ENCODE data around the gene MGAT2.
"Not testable (repeated sequence)": the region's sequence is repeated elsewhere in the genome, so short reads cannot be mapped to it uniquely, and the experiment has no call there.

The MGAT2 gene

DNA sequence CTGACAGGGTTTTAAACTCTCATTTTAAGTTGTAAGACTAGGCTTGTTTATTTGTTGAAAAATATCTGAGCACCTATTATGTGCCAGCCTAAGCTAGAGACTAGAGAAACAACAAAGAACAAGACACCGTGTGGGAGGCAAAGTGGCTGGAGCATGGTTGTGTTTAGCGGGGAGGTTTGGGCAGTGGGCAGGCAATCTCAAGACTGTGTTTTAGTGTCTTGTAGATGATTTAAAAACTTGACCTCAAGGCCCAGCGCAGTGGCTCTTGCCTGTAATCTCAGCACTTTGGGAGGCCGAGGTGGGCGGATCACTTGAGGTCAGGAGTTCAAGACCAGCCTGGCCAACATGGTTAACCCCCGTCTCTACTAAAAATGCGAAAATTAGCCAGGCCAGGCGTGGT is 7.9 kb upstream of the MGAT2 start:
- no peak for DNase-seq

DNA sequence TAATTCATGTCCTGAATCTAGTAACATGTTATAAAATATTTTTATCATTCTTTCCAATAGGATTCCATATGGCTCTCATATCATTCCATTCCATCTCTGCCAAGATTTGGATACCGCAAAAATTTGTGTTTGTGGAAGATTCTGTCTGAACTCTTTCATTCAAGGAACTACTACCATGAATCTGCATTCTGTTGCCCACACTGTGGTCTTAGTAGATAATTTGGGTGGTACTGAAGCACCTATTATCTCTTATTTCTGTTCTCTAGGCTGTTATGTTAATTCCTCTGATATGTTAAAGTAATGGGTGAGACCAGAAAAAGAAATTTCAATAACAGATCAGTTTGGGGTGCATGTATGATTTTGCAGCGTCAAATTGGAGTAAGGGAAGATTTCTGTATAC is 6.4 kb upstream of the MGAT2 start:
- no peak for DNase-seq

DNA sequence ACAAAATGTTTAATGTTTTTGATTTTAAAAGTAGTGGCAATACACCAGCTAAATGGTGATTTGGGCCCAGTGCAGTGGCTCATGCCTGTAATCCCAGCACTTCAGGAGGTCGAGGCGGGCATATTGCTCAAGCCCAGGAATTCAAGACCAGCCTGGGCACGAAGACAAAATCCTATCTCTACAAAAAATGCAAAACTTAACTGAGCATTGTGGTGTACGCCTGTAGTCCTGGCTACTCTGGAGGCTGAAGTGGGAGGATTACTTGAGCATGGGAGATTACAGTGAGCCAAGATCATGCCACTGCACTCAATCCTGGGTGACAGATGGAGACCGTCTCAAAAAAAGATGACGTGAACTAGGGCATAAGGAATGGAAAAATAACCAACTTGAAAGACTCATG is 4.8 kb upstream of the MGAT2 start:
- DNase-seq, result no peak

DNA sequence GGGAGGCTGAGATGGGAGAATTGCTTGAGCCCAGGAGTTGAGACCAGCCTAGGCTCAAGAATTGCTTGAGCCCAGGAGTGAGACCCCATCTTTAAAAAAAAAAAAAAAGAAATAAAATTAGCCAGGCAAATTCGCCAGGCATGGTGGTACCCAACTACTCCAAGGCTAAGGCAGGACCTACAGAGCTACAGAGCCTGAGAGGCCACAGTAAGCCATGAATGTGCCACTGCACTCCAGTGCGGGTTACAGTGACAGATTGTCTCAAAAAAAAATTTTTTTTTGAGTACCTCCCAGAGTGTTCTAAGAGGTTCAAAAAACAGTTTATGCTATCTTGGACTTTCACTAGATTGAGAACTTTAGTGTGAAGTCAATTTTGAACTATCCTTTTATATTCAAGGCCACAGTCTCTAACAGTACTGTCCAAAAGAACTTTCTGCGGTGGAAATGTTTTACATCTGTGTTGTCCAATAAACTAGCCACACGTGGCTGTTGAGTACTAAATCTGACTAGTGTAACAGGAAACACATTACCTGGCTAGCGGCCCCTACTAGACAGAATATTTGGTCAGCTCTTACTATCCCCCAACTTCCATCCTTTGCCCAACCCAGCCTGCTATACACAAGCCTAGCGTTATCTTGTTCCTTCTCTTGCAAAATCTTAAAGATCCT is 2.6 kb upstream of the MGAT2 start:
- DNase-seq, result no peak

DNA sequence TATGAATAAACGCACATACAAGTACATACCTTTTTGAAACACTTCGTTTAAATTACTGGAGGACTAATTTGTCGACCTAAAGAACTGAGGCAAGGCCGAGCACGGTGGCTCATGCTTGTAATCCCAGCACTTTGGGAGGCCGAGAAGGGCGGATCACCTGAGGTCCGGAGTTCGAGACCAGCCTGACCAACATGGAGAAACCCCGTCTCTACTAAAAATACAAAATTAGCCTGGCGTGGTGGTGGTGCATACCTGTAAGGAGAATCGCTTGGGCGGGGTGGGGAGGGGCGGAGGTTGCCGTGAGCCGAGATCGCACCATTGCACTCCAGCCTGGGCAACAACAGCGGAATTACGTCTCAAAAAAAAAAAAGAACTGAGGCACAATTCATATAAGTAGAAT is 1.3 kb upstream of the MGAT2 start:
- DNase-seq, result not testable (repeated sequence)

DNA sequence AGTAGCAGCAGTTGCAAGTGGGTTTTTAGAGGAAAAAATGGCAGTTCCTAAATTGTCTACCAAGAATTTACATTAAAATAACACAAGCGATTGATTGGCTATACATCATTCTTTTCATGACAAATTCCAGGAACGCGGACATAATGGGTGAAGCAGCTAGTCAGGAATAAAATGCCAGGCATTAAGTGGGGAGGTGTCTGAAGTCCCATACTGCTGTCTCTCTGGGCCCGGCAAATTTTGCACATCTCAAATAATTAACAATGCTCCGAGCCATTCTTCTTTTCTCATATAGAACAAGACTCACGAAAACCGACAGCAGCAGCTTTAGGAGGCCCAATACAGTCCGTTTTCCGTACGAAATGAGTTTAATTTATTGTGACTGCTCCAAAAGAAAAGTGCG is 869 bp upstream of the MGAT2 start:
- no peak for DNase-seq

DNA sequence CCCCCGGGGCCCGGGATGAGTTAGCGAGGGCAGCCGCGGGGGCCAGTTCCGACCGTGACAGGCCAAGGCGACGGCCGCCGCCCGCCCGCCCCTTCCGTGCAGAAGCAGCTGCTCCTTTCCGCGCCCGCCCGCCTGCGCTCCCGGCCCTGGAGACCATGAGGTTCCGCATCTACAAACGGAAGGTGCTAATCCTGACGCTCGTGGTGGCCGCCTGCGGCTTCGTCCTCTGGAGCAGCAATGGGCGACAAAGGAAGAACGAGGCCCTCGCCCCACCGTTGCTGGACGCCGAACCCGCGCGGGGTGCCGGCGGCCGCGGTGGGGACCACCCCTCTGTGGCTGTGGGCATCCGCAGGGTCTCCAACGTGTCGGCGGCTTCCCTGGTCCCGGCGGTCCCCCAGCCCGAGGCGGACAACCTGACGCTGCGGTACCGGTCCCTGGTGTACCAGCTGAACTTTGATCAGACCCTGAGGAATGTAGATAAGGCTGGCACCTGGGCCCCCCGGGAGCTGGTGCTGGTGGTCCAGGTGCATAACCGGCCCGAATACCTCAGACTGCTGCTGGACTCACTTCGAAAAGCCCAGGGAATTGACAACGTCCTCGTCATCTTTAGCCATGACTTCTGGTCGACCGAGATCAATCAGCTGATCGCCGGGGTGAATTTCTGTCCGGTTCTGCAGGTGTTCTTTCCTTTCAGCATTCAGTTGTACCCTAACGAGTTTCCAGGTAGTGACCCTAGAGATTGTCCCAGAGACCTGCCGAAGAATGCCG is 699 bp downstream of the MGAT2 start:
- DNase-seq, result peak; percentile 73

DNA sequence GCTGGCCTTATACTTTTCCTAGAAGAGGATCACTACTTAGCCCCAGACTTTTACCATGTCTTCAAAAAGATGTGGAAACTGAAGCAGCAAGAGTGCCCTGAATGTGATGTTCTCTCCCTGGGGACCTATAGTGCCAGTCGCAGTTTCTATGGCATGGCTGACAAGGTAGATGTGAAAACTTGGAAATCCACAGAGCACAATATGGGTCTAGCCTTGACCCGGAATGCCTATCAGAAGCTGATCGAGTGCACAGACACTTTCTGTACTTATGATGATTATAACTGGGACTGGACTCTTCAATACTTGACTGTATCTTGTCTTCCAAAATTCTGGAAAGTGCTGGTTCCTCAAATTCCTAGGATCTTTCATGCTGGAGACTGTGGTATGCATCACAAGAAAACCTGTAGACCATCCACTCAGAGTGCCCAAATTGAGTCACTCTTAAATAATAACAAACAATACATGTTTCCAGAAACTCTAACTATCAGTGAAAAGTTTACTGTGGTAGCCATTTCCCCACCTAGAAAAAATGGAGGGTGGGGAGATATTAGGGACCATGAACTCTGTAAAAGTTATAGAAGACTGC is 1.5 kb downstream of the MGAT2 start:
- DNase-seq, result no peak

DNA sequence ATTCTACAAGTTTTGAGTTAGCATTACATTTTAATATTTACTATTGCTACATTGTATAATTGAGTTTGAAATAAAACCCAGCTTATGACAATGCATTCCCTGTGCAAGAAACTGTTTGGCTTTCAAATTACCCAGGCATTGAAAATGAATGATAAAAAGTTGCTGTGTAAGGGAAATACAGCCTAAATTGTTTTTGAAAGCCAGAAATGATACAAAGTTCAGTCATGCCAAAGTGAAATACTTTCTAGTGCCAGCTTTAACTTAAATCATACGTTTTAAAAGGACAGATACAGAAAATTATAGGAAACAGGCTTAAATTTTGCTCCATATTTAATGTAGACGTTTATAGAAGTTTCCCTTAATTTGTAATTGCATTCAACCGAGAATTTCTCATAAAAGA is 2.8 kb downstream of the MGAT2 start:
- DNase-seq, result no peak

DNA sequence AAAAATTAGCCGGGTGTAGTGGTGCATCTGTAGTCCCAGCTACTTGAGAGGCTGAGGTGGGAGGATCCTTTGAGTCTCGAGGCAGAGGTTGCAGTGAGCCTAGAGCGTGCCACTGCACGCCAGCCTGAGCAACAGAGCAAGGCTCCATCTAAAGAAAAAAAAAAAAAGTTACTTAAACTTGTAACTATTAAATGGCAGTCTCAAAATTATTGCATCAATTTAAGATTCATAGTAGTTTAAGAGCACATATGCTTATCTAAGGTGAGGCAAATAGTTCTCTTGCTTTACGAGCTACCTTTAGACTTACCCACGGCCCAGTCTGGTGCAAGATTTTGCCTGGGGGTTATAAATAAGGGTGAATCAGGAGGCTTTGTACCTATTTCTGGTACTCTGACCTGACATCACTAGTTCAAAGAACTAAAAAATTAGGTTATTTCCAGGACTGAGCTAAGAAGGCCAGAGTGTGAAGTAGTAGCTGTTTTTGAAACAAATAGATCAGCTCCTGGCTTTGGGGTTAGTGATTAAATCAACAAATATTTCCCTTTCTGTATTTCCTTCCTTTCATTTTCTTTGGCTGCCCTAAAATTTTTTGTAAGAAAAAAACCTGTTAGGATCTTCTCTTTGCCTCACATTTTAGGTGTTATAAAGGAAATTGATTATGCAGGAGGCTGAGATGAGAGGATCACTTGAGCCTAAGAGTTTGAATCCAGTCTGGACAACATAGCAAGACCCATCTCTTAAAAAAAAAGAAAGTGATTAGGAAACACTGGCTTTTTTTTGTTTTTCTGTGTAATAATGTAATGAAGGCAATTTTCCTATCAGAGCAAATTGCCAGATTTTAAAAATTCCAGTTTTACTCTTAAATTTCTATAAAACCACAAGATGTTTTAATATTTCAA is 3.6 kb downstream of the MGAT2 start:
- no peak for DNase-seq

DNA sequence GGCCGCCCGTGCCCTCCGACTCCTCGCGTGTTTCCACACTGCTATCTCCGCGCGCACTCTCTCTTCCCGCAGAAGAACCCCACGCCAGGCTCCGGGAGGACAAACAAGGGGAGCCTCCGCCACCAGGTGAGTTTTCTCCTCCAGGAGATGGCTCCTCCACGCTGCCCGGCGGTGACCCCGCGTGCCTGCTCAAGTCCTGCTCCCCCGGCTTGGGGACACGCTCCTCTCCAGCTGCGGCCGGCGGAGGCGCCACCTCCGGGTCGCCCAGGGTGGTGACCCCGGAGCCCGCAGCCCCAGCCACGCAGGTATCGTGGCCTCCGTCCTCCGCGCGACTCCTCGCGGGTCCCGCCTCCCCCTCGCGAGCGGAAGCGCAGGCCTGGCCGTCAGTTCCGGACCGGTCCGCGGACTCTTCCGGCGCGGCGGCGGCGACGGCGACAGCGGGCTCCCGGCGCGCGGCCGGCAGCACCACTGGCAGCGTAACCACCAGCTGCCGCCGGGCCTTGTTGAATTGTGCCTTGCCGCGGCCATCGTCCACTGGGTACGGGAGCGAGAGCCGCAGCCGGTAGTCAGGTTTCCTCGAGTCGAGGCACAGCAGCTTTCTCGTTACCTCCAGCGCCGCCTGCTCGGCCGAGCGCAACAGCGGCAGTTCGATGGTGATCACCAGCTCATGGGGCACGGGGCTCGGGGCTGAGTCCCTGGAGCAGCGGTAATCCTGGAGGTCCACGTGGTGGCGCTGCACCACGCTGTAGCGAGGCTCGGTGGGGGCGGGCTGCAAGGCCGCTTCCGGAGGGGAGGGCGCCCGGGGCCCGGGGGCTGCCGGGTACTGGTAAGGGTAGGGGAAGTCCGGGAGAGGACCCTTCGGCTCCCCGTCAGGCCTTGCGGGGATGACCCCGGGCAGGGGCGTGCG is 13.3 kb downstream of the MGAT2 start:
- DNase-seq, result peak; percentile 94

DNA sequence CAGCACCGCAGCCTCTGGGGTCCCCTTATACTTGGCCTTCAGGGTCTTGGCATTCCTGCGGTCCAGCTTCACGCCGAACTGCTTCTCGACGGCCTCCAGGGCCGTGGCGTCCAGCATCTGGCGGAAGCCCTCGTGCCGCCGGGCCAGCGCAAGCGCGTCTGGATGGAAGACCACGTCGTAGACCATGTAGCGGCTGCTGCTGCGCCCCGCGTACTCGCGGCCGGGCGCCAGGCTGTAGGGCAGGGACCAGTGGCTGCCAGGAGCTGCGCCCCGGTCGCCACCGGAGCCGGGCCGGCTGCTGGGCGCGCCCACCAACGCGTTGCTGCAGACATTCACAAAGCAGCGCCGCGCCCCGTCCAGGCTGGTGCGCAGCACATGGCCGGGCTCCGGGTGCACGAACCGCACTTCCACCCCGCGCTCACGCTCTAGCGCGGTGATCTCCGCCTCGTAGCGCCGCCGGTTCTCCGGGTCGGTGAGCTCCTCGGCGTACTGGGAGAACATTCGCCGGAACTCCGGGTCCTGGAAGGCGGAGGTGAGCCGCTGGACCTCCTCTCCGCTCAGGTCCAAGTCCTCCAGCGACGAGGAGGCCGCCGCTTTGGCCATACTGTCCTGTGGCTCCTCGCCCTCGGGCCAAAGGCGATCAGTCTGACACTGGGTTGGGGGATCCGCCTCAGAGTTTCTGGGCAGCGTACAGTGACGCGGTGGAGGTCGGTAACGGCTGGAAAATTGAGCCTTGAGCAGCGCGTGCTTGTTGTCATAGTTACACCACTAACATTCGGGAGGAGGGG is 14.1 kb downstream of the MGAT2 start, which contains the start of gene DNAAF2:
DNAAF2 (minus strand) TSS at position 698 of the 788 bp plus-strand sequence; CDS start at position 603, 95 bp downstream.
- peak; percentile 67 for DNase-seq

DNA sequence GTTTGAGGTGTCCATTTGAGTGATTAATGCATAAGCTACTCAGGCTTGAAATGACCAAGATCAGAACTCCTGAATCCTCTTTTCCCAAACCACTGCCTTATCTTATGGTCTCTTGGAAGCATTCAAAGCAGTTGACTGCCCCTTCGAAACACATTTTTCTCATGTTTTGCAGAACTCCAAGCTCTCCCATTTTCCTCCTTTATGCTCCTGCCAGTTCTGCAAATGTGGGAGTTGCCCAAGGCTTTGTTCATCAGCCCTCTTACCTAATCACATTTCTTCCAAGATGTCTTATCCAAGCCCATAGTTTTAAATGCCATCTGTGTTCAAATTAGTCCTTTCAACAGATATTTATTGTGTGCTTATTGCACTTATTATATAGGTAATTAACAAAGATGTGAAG is 16.3 kb downstream of the MGAT2 start:
- DNase-seq, result no peak

DNA sequence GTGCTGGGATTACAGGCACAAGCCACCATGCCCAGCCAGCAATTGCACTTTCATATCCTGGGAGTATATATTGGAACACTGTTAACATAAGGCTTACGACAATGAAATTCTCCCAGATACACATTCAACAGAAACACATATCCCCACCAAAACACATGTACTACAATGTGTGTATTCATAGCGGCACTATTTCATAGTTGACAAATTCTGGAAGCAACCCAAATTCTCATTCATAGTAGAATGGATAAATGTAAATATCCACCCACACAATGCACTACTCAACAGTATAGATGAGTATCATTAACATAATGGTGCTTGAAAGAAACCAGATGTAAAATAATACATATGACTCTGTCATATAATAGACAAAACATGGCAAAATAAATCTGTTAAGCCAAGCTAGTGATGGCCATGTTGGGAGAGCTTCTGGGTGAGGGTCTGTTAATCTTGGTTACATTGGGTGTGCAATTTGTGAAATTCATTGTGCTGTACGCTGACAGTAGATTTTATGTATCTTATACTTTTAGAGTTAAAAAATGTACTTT is 17.0 kb downstream of the MGAT2 start:
- no peak for DNase-seq

DNA sequence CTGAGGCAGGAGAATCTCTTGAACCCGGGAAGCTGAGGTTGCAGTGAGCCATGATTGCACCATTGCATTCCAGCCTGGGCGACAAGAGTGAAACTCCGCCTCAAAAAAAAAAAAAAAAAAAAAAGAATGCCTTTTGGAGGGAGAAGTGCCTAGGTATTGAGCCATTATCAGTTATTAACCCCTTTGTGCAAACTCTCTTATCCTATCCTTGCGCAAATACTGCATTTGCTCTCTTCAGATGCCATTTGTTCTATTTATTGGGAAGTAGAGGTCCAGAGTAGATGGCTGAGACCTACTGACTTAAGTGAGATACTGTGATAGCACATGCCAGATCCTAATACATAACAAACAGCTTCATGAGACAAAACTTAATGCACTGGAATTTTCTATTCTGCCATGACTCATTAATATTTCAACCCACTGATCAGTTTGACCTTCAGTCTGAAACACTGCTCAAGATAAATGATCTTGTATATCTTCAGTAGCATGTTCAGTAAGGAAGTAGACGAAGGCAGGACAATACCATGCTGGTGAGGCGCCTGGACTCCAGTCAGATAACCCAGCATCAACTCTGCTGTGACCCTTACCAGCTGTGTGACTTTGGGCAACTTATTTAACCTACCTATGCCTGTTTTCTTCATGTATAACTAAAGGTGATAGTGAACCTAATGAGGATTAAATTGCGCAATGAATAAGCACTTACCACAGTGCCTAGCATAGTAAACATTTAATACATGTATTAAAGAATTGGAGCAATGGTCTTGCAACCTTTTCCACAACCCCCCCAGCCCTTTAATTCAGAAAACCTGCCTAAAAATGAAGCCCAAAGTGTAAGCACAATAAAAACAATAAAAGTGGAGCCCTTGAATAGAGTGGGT is 20.2 kb downstream of the MGAT2 start:
- DNase-seq, result no peak

DNA sequence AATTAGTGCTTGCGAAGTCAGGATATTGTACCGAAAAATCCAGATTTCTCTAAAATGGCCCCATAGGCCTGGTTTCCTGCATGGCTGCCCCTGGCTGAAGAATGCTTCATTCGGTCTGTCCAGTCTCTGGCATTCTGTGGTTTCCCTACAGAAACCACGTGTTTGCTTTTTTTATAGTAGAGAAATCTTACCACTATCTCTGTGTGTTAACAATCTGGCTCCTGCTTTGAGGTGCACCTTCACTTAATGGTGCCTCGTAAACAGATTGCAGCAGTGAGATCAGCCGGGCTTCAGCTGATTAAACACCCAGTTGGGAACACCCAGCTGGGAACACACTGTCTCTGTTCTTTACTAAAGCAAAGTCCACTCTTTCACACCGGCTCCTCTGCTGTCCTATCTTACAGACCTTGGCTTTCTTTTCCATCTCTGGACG is 21.1 kb downstream of the MGAT2 start:
- DNase-seq, result no peak

DNA sequence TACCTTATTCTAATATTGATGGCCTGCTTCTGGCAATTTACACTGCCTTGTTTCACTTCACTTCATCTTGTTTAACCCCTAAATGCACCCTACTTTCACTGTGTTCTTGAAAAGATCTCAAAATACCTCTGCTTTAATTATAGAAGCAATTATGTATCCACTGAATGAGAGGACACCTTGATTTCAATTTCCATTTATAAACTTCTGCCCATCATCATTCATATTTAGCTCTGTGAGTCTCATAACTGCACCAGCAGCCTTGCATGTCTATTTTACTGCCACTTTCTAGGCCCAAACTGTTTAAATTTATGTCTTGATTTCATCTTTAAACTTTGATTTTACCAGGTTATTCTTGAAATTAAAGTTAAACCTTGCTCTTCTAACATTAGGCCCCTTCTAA is 21.6 kb downstream of the MGAT2 start:
- no peak for DNase-seq

DNA sequence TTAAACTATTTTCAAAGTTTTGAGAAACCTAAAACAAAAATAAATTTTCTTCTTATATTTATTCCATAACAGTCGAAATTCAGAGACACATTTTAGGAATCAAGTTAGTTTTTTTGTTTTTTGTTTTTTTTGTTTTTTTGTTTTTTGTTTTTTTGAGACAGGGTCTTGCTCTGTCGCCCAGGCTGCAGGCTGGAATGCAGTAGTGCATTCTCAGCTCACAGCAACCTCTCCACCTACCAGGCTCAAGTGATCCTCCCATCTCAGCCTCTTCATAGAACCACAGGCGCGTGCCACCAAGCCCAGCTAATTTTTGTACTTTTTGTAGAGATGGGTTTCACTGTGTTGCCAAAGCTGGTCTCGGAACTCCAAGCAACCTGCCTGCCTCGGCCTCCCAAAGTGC is 32.9 kb downstream of the MGAT2 start:
- DNase-seq, result no peak

DNA sequence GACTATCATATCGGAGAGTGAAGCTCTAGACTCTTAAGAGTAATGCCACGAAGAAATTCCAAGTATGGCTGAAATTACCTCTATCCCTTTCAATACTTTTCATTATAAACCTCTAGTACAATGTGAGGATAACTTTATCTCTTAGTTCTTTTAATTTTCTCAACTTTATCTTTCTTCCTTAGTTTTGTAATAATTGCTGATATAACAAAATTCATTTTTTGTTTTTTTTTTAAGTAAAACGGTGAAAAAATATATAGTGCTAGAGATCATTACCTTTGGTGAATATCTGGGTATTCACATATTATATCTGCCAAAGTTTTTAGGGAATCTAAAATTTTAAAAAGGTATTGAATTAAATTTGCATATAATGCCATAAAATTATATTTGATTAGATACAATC is 33.9 kb downstream of the MGAT2 start:
- DNase-seq, result no peak

DNA sequence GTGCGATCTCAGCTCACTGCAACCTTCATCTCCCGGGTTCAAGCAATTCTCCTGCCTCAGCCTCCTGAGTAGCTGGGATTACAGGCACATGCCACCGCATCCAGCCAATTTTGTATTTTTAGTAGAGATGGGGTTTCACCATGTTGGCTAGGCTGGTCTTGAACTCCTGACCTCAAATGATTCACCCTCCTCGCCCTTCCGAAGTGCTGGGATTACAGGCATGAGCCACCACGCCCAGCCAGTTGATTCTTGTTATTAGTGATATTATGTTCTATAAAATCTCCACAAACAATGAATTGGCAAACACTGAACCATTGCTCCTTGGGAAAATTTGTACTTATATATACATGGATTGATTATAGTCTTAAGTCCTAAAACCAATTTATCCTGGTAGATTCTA is 36.9 kb downstream of the MGAT2 start:
- DNase-seq, result not testable (repeated sequence)

Measured in NCI-H2171 (cell line).